ENCODE data around the gene C19orf67.

The C19orf67 gene

DNA sequence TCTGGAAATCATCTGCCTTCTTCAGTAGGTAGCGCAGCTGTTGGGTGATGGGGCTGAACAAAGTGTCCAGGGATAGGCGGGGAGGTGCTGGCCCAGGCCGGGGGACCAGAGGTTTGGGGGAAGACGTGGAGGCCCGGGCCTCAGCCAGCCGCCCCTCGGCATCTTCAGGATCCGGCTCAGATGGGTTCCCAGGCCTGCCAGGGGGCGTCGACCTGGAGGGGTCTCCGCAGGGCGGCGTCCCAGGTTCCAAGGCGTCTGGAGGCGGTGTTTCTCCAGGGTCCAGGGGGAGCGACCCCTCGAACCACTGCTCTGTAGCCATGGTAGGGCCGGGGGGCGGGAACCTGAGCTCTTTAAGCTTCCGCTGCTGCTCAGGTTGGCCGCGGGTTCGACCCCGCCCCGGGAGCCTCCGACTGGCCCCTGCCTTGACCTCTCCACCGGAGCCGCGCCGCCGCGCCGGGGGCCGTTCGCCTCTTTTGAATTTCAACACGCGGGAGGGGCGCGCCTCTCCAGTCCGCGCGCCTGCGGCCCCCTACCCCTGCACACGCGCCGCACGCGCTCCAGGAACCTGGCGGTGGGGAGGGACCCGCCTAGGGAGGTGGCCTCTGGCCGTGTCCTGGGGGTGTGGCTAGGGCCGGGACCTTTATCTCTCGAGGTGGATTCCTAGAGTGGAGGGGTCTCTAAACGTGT lies at the start of gene C19orf67:
C19orf67 (minus strand) TSS at position 475 of the 687 bp plus-strand sequence; CDS start at position 319, 156 bp downstream.
- no peaks in the 10 kb centered on the region for H3K27me3 ChIP-seq (replicated peaks; ENCODE audit: control insufficient read depth, insufficient read depth, low read length)
- H3K36me3 ChIP-seq (ENCODE audit: control insufficient read depth, insufficient read depth, low read length) = peaks cover 7% of the 10 kb centered on the region
- no peak within 1 kb of the TSS for H3K4me3 ChIP-seq (replicated peaks; ENCODE audit: low read depth, low read length)
- TF ChIP-seq, protein P1, sequence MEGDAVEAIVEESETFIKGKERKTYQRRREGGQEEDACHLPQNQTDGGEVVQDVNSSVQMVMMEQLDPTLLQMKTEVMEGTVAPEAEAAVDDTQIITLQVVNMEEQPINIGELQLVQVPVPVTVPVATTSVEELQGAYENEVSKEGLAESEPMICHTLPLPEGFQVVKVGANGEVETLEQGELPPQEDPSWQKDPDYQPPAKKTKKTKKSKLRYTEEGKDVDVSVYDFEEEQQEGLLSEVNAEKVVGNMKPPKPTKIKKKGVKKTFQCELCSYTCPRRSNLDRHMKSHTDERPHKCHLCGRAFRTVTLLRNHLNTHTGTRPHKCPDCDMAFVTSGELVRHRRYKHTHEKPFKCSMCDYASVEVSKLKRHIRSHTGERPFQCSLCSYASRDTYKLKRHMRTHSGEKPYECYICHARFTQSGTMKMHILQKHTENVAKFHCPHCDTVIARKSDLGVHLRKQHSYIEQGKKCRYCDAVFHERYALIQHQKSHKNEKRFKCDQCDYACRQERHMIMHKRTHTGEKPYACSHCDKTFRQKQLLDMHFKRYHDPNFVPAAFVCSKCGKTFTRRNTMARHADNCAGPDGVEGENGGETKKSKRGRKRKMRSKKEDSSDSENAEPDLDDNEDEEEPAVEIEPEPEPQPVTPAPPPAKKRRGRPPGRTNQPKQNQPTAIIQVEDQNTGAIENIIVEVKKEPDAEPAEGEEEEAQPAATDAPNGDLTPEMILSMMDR (IDR thresholded peaks at IDR 0.05; ENCODE audit: insufficient read depth, low read length, poor library complexity, severe bottlenecking) = no peak
- no peak for DNase-seq (ENCODE audit: extremely low read depth, insufficient read length)

DNA sequence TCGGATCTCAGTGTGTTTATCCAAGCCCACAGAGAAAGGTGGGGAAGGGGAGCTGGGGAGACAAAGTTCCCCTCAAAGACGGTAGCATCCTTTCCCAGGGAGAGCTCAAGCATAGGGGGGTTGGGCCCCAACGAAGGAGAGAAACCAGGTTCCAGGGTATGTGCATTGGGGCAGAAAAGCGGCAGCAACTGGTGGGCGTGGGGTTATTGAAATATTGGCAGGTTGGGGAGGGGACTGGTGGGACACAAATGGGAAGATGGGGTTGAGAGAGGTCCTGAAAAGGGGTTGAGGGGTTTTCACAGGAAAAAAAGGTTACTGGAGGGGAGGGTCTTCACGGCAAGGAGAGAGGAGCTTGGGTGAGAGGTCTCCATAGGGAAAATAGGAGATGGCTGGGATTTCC lies 49.8 kb upstream of the C19orf67 start:
- H3K36me3 ChIP-seq (ENCODE audit: control insufficient read depth, insufficient read depth, low read length) = peaks cover 2% of the 10 kb centered on the region
- H3K27me3 ChIP-seq (replicated peaks; ENCODE audit: control insufficient read depth, insufficient read depth, low read length) = no peaks in the 10 kb centered on the region
- DNase-seq (ENCODE audit: extremely low read depth, insufficient read length) = no peak
- TF ChIP-seq, protein P1 (IDR thresholded peaks at IDR 0.05; ENCODE audit: insufficient read depth, low read length, poor library complexity, severe bottlenecking) = no peak
- peak overlapping the region; percentile 87 for H3K4me3 ChIP-seq (replicated peaks; ENCODE audit: low read depth, low read length)

DNA sequence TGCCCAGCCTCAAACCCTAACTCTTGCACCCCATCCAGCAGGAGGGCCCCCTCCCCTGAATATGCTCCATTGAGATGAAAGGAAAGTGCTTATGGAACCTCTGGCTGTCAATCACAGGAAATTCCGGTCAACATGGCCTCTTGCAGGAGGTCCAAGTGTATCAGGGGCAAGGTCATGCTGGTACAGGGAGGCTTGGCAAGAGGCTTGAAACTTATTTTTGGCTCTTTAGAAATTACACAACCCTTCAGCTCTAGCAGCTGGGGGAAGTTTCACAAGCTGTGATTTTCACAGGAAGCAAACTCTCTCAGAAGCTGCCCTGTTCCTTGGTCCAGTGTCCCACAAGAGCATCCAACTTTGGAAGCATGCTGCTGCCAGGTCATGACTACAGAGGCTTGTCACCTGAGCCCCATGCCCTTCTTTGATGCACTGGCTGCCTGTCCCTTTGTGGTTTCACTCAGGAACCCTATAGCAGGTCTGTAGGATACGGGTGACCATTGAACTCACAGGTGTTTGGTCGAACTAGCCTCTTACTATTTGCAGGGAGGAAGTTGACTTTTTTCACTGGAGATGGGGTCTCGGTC lies 42.4 kb upstream of the C19orf67 start:
- peaks cover 5% of the 10 kb centered on the region for H3K36me3 ChIP-seq (ENCODE audit: control insufficient read depth, insufficient read depth, low read length)
- no peaks in the 10 kb centered on the region for H3K27me3 ChIP-seq (replicated peaks; ENCODE audit: control insufficient read depth, insufficient read depth, low read length)
- H3K4me3 ChIP-seq (replicated peaks; ENCODE audit: low read depth, low read length) = no peak overlapping the region
- peak; percentile 50 for DNase-seq (ENCODE audit: extremely low read depth, insufficient read length)
- TF ChIP-seq, protein P1 (IDR thresholded peaks at IDR 0.05; ENCODE audit: insufficient read depth, low read length, poor library complexity, severe bottlenecking) = no peak

DNA sequence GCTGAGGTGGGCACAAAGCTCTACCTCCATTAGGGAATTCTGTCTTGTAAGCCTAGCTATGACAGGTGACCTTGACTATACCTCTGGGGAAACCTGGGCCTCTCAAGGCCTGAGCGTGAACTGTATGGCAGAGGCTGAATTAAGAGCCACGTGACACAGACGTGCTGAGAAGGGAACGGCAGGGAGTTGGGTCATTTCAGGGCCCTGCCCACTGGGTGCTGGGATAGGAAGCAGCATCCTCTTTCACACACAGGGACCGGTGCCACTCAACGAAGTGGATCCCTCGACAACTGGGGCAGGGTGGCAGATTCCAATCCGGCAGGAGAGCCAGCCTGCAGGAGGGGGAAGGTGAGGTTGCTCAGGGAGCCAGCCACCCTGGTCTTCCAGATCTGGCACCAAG lies 41.6 kb upstream of the C19orf67 start:
- DNase-seq (ENCODE audit: extremely low read depth, insufficient read length) = no peak
- H3K4me3 ChIP-seq (replicated peaks; ENCODE audit: low read depth, low read length) = no peak overlapping the region
- TF ChIP-seq, protein P1 (IDR thresholded peaks at IDR 0.05; ENCODE audit: insufficient read depth, low read length, poor library complexity, severe bottlenecking) = no peak
- no peaks in the 10 kb centered on the region for H3K27me3 ChIP-seq (replicated peaks; ENCODE audit: control insufficient read depth, insufficient read depth, low read length)
- H3K36me3 ChIP-seq (ENCODE audit: control insufficient read depth, insufficient read depth, low read length) = peaks cover 5% of the 10 kb centered on the region

DNA sequence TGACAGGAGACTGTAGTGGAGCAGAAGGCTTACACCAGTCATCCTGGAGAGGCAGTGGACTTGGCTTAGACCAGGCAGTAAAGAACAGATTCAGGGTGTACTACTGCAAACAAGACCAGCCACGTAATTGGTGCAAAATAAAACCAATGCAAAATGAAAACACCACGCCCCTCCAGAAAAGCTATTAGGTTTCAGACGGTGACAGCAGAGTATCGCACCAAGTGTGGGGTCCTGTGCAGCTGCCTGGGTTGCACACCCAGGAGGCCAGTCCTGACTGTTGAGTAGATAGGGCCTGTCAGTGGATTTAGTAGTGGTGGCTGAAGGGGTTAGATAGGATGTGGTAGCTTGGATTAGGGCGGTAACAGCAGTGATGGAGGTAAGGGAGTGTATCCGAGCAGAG lies 37.3 kb upstream of the C19orf67 start:
- DNase-seq (ENCODE audit: extremely low read depth, insufficient read length) = no peak
- Histone ChIP-seq H3K27me3 (replicated peaks; ENCODE audit: control insufficient read depth, insufficient read depth, low read length) (no peaks in the 10 kb centered on the region), H3K4me3 (replicated peaks; ENCODE audit: low read depth, low read length) (no peak overlapping the region), H3K36me3 (ENCODE audit: control insufficient read depth, insufficient read depth, low read length) (peaks cover 4% of the 10 kb centered on the region)
- TF ChIP-seq, protein P1 (IDR thresholded peaks at IDR 0.05; ENCODE audit: insufficient read depth, low read length, poor library complexity, severe bottlenecking) = no peak
